CD4-positive, alpha-beta T cell (primary cell): ENCODE measurements around the gene INSIG1. TPM values are rescaled to one million over a fixed set of nuclear protein-coding genes. Genes with fewer than 3 reads are reported as not detected.

Experiments used
- ATAC-seq: fragments of 200-7000 bp; cut with Tn5 transposase; one replicate; pipeline ENCODE4 v1.10.0; 2022; ENCODE audit warnings: mild to moderate bottlenecking; ENCODE audit not compliant: poor library complexity
- CTCF ChIA-PET: fragments of 350-600 bp; sonication (Branson Sonifier 250); formaldehyde crosslinking; loops from one replicate; lab custom pipeline; 2021; ENCODE audit warnings: antibody characterized with exemption, inconsistent platforms; lab: Charles Lee
- POLR2A ChIA-PET: fragments of 350-600 bp; sonication (Branson Sonifier 250); formaldehyde crosslinking; loops from one replicate; lab custom pipeline; 2021; ENCODE audit warnings: antibody characterized with exemption, inconsistent platforms; lab: Charles Lee
- DNase-seq, 14 experiments: peaks; one replicate each; pipeline ENCODE4 v3.0.0-alpha.2; 2013 to 2020; ENCODE audit warnings: mixed read lengths in 2 of 14
- H3K27ac ChIP-seq, 2 donors: one replicate each; pipeline versions ENCODE4 v1.5.1 to v1.7.0; 2013; ENCODE audit warnings: low read length in 2 of 2, low read depth in 1 of 2, mild to moderate bottlenecking in 1 of 2
- H3K27me3 ChIP-seq, 2 experiments: 1 replicate in 1 of 2; 2 replicates in 1 of 2; pipeline versions ENCODE4 v1.6.1 to v1.7.0; 2013; ENCODE audit warnings: low read length in 2 of 2, control low read depth in 1 of 2, mild to moderate bottlenecking in 1 of 2, moderate library complexity in 1 of 2; ENCODE audit not compliant: insufficient read depth in 2 of 2, control insufficient read depth in 1 of 2
- H3K36me3 ChIP-seq: one replicate; pipeline ENCODE4 v1.6.1; 2013; ENCODE audit warnings: low read length, control low read depth; ENCODE audit not compliant: insufficient read depth
- H3K4me1 ChIP-seq: one replicate; pipeline ENCODE4 v1.6.1; 2013; ENCODE audit warnings: low read length, control low read depth; ENCODE audit not compliant: insufficient read depth
- H3K4me3 ChIP-seq: one replicate; pipeline ENCODE4 v1.5.1; 2013; ENCODE audit warnings: mild to moderate bottlenecking, low read length, moderate library complexity
- H3K9me3 ChIP-seq, 2 experiments: 1 replicate in 1 of 2; 2 replicates in 1 of 2; pipeline versions ENCODE4 v1.6.1 to v1.7.0; 2013; ENCODE audit warnings: low read length in 2 of 2, mild to moderate bottlenecking in 2 of 2, control low read depth in 1 of 2, moderate library complexity in 1 of 2; ENCODE audit not compliant: control insufficient read depth in 1 of 2, insufficient read depth in 1 of 2
- H3K27ac Mint-ChIP-seq: one replicate; pipeline ENCODE4 v1.8.0; 2020; ENCODE audit warnings: mixed read lengths
- H3K27me3 Mint-ChIP-seq: one replicate; pipeline ENCODE4 v1.8.0; 2021; ENCODE audit warnings: mixed read lengths
- H3K36me3 Mint-ChIP-seq: one replicate; pipeline ENCODE4 v1.8.0; 2021; ENCODE audit warnings: low read depth, mixed read lengths
- H3K4me1 Mint-ChIP-seq: one replicate; pipeline ENCODE4 v1.8.0; 2021; ENCODE audit warnings: low read depth, mixed read lengths
- H3K4me3 Mint-ChIP-seq: one replicate; pipeline ENCODE4 v1.8.0; 2020; ENCODE audit warnings: mild to moderate bottlenecking, mixed read lengths
- H3K9me3 Mint-ChIP-seq: one replicate; pipeline ENCODE4 v1.8.0; 2020; ENCODE audit warnings: mixed read lengths
- CTCF ChIP-seq: fragments of 200-600 bp; IDR thresholded peaks from one replicate; pipeline ENCODE4 v1.8.0; 2022; ENCODE audit warnings: antibody characterized with exemption, mild to moderate bottlenecking
- intact Hi-C, 2 experiments: fragments of 100-400 bp; cut with DNase I in 1 of 2; cut with micrococcal nuclease in 1 of 2; formaldehyde crosslinking; loops; one replicate each; pipeline versions ENCODE4 v1.15.1 to v1.9.0; 2023 to 2025; cut with DNase I, micrococcal nuclease
- total RNA-seq, 174 experiments: library from RNA in 2 of 174; stranded (reverse) in 2 of 174; gene quantifications; one replicate each; pipeline ENCODE4 v1.2.3 and lab custom pipeline; 2021 to 2026

INSIG1 gene
- total RNA-seq, 2 experiments from 2014 or later = 58.1 to 60.9 TPM

- TF ChIP-seq CTCF = no peak
- no peak overlapping the region for H3K27ac Mint-ChIP-seq
- H3K9me3 Mint-ChIP-seq = no peaks in the 10 kb centered on the region
- DNase-seq = no peak
- peaks cover 0 to 4% of the 10 kb centered on the region in 2 experiments for H3K9me3 ChIP-seq
- H3K36me3 ChIP-seq = no peaks in the 10 kb centered on the region
- no peaks in the 10 kb centered on the region for H3K36me3 Mint-ChIP-seq
- ATAC-seq = no peak
- ChIA-PET CTCF (interaction anchor here (1.3 kb wide), 1 partner anchor 85 kb away, joined by 3 read pairs; no protein-coding TSS in a partner anchor), POLR2A (no interaction called here)
- peaks cover 4% of the 10 kb centered on the region for H3K27me3 Mint-ChIP-seq
- intact Hi-C loops = no loop called here
- no peaks in the 10 kb centered on the region for H3K4me1 ChIP-seq
- H3K4me3 Mint-ChIP-seq = no peak overlapping the region
- H3K27me3 ChIP-seq = peaks cover 0 to 3% of the 10 kb centered on the region in 2 experiments
- no peak overlapping the region for H3K27ac ChIP-seq
- no peaks in the 10 kb centered on the region for H3K4me1 Mint-ChIP-seq
- no peak overlapping the region for H3K4me3 ChIP-seq
Observed at GRCh38 chr7:155259866-155260497, 37.7 kb upstream of the INSIG1 start.

GRCh38 chr7:155260498-155260872 is 37.2 kb upstream of the INSIG1 start:
- Mint-ChIP-seq H3K4me1 (no peaks in the 10 kb centered on the region), H3K36me3 (no peaks in the 10 kb centered on the region), H3K9me3 (no peaks in the 10 kb centered on the region), H3K4me3 (no peak overlapping the region), H3K27me3 (peaks cover 4% of the 10 kb centered on the region), H3K27ac (no peak overlapping the region)
- TF ChIP-seq CTCF = no peak
- intact Hi-C loops = no loop called here
- Histone ChIP-seq H3K27me3 (peaks cover 0 to 3% of the 10 kb centered on the region in 2 experiments), H3K9me3 (peaks cover 0 to 4% of the 10 kb centered on the region in 2 experiments), H3K4me3 (no peak overlapping the region), H3K4me1 (no peaks in the 10 kb centered on the region), H3K27ac (no peak overlapping the region), H3K36me3 (no peaks in the 10 kb centered on the region)
- ChIA-PET CTCF (no interaction called here), POLR2A (no interaction called here)
- ATAC-seq = no peak
- no peak for DNase-seq

GRCh38 chr7:155261031-155261985 is 36.4 kb upstream of the INSIG1 start:
- H3K27ac ChIP-seq = no peak overlapping the region
- no peak for DNase-seq
- Mint-ChIP-seq H3K27me3 (peaks cover 4% of the 10 kb centered on the region), H3K36me3 (no peaks in the 10 kb centered on the region), H3K4me3 (no peak overlapping the region), H3K9me3 (no peaks in the 10 kb centered on the region), H3K27ac (no peak overlapping the region), H3K4me1 (no peaks in the 10 kb centered on the region)
- H3K9me3 ChIP-seq = peaks cover 0 to 4% of the 10 kb centered on the region in 2 experiments
- peaks cover 0 to 3% of the 10 kb centered on the region in 2 experiments for H3K27me3 ChIP-seq
- ChIA-PET CTCF (no interaction called here), POLR2A (no interaction called here)
- H3K4me3 ChIP-seq = no peak overlapping the region
- intact Hi-C loops = no loop called here
- TF ChIP-seq CTCF = no peak
- no peak for ATAC-seq
- no peaks in the 10 kb centered on the region for H3K36me3 ChIP-seq
- H3K4me1 ChIP-seq = no peaks in the 10 kb centered on the region
